ENCODE data around the gene TEX264. TPM values are rescaled to one million over a fixed set of nuclear protein-coding genes. Genes with fewer than 3 reads are reported as not detected.

TEX264 gene
- total RNA-seq, 4 donors from 2014 or later: 40.2 to 82.1 (median 62.9) TPM

DNA sequence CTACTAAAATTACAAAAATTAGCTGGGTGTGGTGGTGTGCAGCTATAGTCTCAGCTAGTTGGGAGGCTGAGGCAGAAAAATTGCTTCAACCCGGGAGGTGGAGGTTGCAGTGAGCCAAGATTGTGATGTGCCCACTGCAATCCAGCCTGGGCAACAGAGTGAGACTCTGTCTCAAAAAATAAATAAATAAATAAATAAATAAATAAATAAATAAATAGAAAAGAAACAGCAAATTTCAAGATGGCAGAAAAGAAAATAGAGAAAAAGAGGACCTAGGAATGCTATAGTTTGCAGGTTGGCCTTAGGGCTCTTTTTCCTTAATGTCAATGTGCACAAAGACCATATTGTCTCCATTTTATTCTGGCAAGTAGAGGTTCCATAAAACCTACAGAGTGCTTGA, 79.8 kb downstream of the TEX264 start:
- ATAC-seq (ENCODE audit: low FRiP score) (no peak), DNase-seq (ENCODE audit: low spot score) (no peak)
- TF ChIP-seq, protein P1, sequence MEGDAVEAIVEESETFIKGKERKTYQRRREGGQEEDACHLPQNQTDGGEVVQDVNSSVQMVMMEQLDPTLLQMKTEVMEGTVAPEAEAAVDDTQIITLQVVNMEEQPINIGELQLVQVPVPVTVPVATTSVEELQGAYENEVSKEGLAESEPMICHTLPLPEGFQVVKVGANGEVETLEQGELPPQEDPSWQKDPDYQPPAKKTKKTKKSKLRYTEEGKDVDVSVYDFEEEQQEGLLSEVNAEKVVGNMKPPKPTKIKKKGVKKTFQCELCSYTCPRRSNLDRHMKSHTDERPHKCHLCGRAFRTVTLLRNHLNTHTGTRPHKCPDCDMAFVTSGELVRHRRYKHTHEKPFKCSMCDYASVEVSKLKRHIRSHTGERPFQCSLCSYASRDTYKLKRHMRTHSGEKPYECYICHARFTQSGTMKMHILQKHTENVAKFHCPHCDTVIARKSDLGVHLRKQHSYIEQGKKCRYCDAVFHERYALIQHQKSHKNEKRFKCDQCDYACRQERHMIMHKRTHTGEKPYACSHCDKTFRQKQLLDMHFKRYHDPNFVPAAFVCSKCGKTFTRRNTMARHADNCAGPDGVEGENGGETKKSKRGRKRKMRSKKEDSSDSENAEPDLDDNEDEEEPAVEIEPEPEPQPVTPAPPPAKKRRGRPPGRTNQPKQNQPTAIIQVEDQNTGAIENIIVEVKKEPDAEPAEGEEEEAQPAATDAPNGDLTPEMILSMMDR (IDR thresholded peaks at IDR 0.05): no peak

DNA sequence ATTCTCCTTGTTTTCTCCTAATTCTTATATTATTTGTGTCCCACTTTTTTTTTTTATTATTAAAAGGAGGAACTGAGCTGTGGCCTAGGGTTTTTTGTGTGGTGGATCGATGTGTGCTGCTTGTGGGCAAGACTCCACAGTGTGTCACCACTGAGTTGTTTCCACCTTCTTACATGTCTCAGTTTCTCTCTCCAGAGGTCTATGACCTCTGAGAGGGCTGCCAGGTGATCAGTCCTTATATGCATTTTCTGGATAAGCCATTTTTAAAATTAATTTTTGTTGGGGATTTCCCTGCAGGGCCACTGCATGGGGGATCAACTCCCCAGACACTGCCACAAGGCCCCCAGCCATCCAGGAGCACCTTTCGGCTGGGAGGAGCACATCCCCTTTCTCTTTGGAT, 80.2 kb downstream of the TEX264 start:
- ATAC-seq (ENCODE audit: low FRiP score): no peak
- TF ChIP-seq, protein P1 (IDR thresholded peaks at IDR 0.05): no peak
- no peak for DNase-seq (ENCODE audit: low spot score)

Small RNAs within 50 kb of the gene (small RNA-seq; reads per million reads assigned to genes)
- 1,041 reads per million, percentile 99 among the genes with 10 or more reads in this experiment for gene RNA5SP132

Other genes starting within 250 kb of the TEX264 start
- gene DCAF1, start 171.2 kb upstream of the TEX264 start, total RNA-seq: 10 to 100 TPM; 20.3 to 33.9 (median 22.7) TPM
- 10 to 100 TPM; 17.6 to 37.6 (median 24.1) TPM for gene RAD54L2, start 132.5 kb upstream of the TEX264 start, total RNA-seq
- gene GRM2, start 35.8 kb downstream of the TEX264 start, total RNA-seq: under 1 TPM in 3 of 4 donors, not detected in 1; 0.06 to 0.48 (median 0.19) TPM
- gene IQCF6, start 108.0 kb downstream of the TEX264 start, total RNA-seq: not detected
- gene IQCF2, start 190.4 kb downstream of the TEX264 start, total RNA-seq: not detected
- not detected for gene IQCF5, start 204.3 kb downstream of the TEX264 start, total RNA-seq
- not detected for gene IQCF1, start 232.1 kb downstream of the TEX264 start, total RNA-seq